ENCODE results near the gene ABLIM2. TPM values are rescaled to one million over a fixed set of nuclear protein-coding genes. Genes with fewer than 3 reads are reported as not detected.

The ABLIM2 gene
- total RNA-seq, 1 experiment from 2014 or later, result 2.7 TPM

DNA sequence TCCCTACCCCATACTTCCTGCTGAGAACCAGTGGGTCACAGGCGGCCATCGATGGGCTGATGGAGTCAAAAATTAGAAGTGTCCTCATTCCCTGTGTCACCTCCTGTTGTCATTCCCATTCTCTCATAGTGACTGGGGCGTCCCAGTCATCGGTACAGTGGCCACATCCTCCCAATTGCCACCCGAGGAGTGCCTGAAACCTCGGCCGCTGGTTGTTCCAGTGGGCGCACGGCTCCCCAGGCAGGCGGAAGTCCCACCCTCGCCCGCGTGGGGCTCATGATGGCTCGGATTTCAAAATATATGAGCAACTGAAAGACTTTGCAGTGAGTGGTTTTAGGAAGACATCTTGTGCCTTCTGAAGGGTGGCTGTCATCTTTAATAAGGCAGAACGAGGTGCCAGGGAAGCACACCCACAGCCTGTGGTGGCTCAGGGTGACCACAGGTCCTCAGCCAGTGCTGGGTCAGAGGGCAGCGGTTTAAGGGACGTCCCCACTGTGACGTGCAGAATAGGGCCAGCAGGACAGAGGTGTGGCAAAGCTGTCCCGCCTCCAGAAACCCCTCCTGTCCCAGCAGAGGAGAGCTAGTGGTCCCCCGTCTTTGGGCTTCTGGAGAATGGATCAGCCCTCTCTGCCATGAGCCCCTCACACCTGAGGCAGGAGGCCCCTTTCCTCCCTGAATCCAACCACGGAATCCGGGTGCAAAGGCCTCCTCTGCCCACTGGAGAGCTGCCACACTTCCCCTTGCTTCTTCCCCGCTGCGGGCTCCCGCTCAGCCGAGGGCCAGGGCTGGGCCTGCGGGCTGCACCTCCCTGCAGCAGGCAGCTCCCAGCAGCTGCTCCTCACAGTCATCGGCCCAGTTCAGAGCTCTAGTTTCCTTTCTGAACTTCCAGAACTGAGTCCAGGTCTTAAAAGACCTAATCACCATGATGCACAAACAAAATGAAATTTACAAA lies 90.4 kb downstream of the ABLIM2 start:
- peak overlapping the region; percentile 65 for H3K4me3 ChIP-seq (ENCODE audit: low read depth, low read length, poor library complexity, severe bottlenecking)
- no peaks in the 10 kb centered on the region for H3K27me3 ChIP-seq (replicated peaks; ENCODE audit: insufficient read depth, low read depth, low read length, poor library complexity)
- BruUV-seq (replicated peaks), result no TSS peak
- H3K4me1 ChIP-seq (ENCODE audit: insufficient read depth, low read length, poor library complexity, severe bottlenecking), result peaks cover 53% of the 10 kb centered on the region
- intact Hi-C loops (cut with micrococcal nuclease; ENCODE audit: unreplicated experiment), result no loop called here
- H3K36me3 ChIP-seq (ENCODE audit: insufficient read depth, low read length, poor library complexity, severe bottlenecking), result peaks cover 40% of the 10 kb centered on the region
- no peak for TF ChIP-seq CTCF (conservative IDR thresholded peaks at IDR 0.05; ENCODE audit: low read depth, low read length)
- TF ChIP-seq EZH2 (IDR thresholded peaks at IDR 0.05; ENCODE audit: borderline replicate concordance, low read depth, low read length, poor library complexity, severe bottlenecking), result no peak
- ChIA-PET POLR2A (ENCODE audit: low non-redundant PET) (no interaction called here), CTCF (no interaction called here)
- peaks cover 23% of the 10 kb centered on the region for H3K9me3 ChIP-seq (ENCODE audit: low read depth, low read length, poor library complexity, severe bottlenecking)
- H3K27ac ChIP-seq (ENCODE audit: low read depth, low read length, poor library complexity, severe bottlenecking), result peak overlapping the region; percentile 99
- peak; percentile 75 for DNase-seq (ENCODE audit: low spot score)

- Histone ChIP-seq H3K27ac (ENCODE audit: low read depth, low read length, poor library complexity, severe bottlenecking) (peak overlapping the region; percentile 99), H3K9me3 (ENCODE audit: low read depth, low read length, poor library complexity, severe bottlenecking) (peaks cover 27% of the 10 kb centered on the region), H3K4me3 (ENCODE audit: low read depth, low read length, poor library complexity, severe bottlenecking) (peak overlapping the region; percentile 65), H3K27me3 (replicated peaks; ENCODE audit: insufficient read depth, low read depth, low read length, poor library complexity) (no peaks in the 10 kb centered on the region), H3K4me1 (ENCODE audit: insufficient read depth, low read length, poor library complexity, severe bottlenecking) (peaks cover 46% of the 10 kb centered on the region), H3K36me3 (ENCODE audit: insufficient read depth, low read length, poor library complexity, severe bottlenecking) (peaks cover 40% of the 10 kb centered on the region)
- TSS peak; percentile 74 for BruUV-seq (replicated peaks)
- POLR2A ChIA-PET (ENCODE audit: low non-redundant PET), result no interaction called here
- CTCF ChIA-PET, result no interaction called here
- TF ChIP-seq CTCF (conservative IDR thresholded peaks at IDR 0.05; ENCODE audit: low read depth, low read length) (no peak), EZH2 (IDR thresholded peaks at IDR 0.05; ENCODE audit: borderline replicate concordance, low read depth, low read length, poor library complexity, severe bottlenecking) (no peak)
- DNase-seq (ENCODE audit: low spot score), result peak; percentile 45
- intact Hi-C loops (cut with micrococcal nuclease; ENCODE audit: unreplicated experiment), result no loop called here
Measured at GRCh38 chr4:8067274-8067936, 91.2 kb downstream of the ABLIM2 start.

DNA sequence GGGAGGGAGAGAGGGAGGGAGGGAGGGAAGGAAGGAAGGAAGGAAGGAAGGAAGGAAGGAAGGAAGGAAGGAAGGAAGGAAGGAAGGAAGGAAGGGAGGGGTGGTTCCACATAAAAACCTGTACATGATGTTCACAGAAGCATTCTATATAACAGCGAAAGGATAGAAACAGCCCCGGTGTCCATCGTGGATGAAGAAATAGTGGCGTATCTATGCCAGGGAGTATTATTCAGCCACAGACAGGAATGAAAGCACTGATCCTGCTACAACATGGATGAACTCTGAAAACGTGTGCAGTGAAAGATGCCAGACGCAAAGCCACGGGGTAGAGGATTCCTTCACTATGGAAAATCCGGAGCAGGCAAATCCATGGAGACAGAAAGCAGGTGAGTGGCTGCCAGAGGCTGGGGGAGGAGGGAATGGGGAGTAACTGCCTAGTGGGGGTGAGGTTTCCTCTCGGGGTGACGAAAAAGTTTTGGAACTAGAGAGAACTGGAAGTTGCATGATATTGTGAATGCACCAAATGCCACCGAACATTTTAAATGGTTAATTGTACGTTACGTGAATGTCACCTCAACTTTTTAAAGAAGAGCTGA lies 92.2 kb downstream of the ABLIM2 start:
- intact Hi-C loops (cut with micrococcal nuclease; ENCODE audit: unreplicated experiment), result no loop called here
- CTCF ChIA-PET, result no interaction called here
- POLR2A ChIA-PET (ENCODE audit: low non-redundant PET), result no interaction called here
- TSS peak; percentile 81 for BruUV-seq (replicated peaks)
- no peaks in the 10 kb centered on the region for H3K27me3 ChIP-seq (replicated peaks; ENCODE audit: insufficient read depth, low read depth, low read length, poor library complexity)
- H3K36me3 ChIP-seq (ENCODE audit: insufficient read depth, low read length, poor library complexity, severe bottlenecking), result peaks cover 40% of the 10 kb centered on the region
- peaks cover 27% of the 10 kb centered on the region for H3K9me3 ChIP-seq (ENCODE audit: low read depth, low read length, poor library complexity, severe bottlenecking)
- DNase-seq (ENCODE audit: low spot score), result peak; percentile 93
- H3K4me3 ChIP-seq (ENCODE audit: low read depth, low read length, poor library complexity, severe bottlenecking), result peak overlapping the region; percentile 65
- peak overlapping the region; percentile 99 for H3K27ac ChIP-seq (ENCODE audit: low read depth, low read length, poor library complexity, severe bottlenecking)
- TF ChIP-seq EZH2 (IDR thresholded peaks at IDR 0.05; ENCODE audit: borderline replicate concordance, low read depth, low read length, poor library complexity, severe bottlenecking), result no peak
- TF ChIP-seq CTCF (conservative IDR thresholded peaks at IDR 0.05; ENCODE audit: low read depth, low read length), result no peak
- H3K4me1 ChIP-seq (ENCODE audit: insufficient read depth, low read length, poor library complexity, severe bottlenecking), result peaks cover 47% of the 10 kb centered on the region
